DMS 273 treated with DMSO at 0.1 percent for 48 hours (cell line): ENCODE results near the gene MCTP1.
A peak's percentile ranks its signal among the peaks of the same experiment; 100 is the strongest.
"Not testable (repeated sequence)": the region's sequence is repeated elsewhere in the genome, so short reads cannot be mapped to it uniquely, and the experiment has no call there.

ENCODE experiments used
- DNase-seq: peaks from one replicate; lab custom pipeline; 2025; lab: John Stamatoyannopoulos, UW

The MCTP1 gene

GRCh38 chr5:95251185-95251584, 33.7 kb downstream of the MCTP1 start:
- DNase-seq: no peak

DNA sequence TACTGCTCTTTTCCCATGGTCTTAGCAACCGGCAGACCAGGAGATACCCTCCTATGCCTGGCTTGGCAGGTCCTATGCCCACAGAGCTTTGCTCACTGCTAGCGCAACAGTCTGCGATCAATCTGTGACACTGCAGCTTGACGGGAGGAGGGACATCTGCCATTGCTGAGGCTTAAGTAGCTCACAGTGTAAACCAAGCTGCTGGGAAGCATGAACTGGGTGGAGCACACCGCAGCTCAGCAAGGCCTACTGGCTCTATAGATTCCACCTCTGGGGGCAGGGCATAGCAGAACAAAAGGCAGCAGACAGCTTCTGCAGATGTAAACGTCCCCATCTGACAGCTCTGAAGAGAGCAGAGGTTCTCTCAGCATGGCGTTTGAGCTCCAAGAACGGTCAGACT, 40.4 kb downstream of the MCTP1 start:
- no peak for DNase-seq

DNA sequence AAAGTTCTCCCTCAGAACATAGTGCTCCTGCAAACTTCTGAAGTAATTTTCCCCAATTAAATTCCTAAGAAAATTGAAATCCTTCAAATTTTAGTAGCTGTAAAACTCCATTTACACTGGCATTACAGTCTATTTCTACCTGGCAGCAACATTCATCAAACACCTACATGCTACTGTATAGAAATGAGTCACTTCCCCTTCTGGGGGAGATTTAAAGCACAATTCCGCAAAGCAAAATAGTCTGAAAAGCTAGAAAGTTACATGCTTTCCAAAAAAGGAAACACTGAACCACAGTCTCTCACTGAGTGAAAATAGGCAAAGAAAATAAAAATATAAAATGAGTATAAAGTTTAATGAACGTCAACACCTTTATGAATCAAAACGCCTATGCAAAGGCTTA, 43.3 kb downstream of the MCTP1 start:
- no peak for DNase-seq

GRCh38 chr5:95241161-95241560, 43.7 kb downstream of the MCTP1 start:
- DNase-seq: no peak

DNA sequence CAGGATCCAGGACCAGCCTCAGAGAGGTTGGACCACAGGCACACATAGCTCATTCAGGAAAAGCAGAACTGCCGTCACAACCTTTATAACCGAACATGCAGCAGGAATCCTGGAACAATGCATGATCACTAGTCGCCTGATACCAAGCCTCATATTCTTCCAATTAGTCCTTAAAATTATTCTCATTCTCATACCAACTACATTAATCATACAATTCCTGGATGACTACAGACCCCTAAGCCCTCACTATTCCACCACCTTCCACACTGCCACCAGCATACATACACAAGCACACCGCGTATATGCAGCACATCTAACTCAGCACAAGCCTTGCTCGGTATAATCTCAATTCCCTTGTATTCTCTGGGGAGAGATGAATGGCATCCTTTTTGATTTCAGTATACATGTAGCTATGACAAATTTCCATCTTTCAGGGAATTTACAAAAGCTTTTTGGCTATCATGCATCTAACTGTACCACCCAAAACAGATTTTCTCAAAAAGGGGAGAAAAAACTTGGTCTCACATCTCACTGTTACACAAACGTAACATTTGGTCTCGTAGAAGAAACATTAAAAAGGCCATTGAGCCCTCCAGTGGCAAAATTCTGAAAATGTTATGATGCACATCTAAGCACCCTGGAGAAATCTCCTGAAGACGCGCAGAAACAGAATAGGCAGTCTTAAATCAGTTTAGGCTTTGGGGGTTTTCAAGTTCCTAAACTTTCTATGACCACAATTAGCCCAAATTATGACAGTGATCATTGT, 46.2 kb downstream of the MCTP1 start:
- DNase-seq: no peak

DNA sequence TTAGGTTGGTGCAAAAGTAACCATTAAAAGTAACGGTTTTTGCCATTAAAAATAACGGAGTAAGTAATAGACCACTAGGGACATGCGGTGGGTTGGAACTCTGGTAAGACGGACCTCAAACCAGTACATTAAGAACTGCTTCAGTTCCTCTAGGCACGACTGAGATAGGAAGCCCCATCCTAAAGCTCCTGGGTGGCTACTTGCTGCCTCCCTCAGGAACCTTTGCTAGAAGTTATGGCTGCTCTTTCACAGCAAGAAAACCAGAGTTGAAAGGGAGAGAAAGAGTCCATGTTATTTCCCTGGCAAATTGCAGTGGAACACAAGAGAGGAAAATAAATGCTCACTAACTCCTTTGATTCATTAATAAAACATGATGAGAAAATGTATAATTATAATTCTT, 47.6 kb downstream of the MCTP1 start:
- no peak for DNase-seq

- DNase-seq: no peak
These were observed 49.4 kb downstream of the MCTP1 start for GRCh38 chr5:95235439-95235982.

- DNase-seq: no peak
These were observed 55.2 kb downstream of the MCTP1 start for GRCh38 chr5:95229646-95230045.

DNA sequence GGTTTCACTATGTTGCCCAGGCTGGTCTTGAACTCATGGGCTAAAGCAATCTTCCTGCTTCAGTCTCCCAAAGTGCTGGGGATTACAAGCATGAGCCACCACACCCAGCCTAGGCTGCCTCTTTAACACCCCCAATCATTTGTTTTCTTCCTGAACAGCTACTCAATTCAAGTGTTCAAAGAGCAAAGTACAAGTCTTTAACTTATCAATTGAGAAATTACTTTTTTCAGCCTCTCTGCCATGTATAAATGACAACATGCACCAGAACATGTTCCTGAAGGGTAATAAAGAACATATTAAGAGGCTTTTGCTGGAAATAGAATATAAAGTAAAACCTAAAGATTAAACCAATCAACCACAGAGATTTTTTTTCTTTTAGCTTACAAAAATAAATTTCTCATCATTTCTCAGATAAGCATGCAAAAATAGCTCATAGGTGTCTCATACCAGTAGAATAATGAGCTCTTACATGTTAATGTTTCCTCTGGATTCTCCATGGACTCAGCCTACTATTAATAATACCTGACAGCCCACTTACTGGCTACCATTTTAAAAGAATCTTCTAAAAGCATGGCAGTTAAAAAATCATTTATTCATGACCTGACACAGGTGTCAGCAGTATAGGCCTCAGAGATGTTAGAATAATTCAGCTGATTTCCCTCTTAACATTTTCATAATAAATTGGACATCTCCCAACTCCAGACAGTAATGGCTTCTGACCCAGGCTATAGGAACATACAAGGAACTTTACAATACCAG, 60.0 kb downstream of the MCTP1 start:
- DNase-seq: no peak

- no peak for DNase-seq
These were observed 61.2 kb downstream of the MCTP1 start for GRCh38 chr5:95223566-95224258.

- DNase-seq: no peak
These were observed 62.1 kb downstream of the MCTP1 start for GRCh38 chr5:95222836-95223235.

GRCh38 chr5:95221234-95221633, 63.7 kb downstream of the MCTP1 start:
- DNase-seq: no peak

- no peak for DNase-seq
These were observed 64.5 kb downstream of the MCTP1 start for GRCh38 chr5:95220381-95220780.

DNA sequence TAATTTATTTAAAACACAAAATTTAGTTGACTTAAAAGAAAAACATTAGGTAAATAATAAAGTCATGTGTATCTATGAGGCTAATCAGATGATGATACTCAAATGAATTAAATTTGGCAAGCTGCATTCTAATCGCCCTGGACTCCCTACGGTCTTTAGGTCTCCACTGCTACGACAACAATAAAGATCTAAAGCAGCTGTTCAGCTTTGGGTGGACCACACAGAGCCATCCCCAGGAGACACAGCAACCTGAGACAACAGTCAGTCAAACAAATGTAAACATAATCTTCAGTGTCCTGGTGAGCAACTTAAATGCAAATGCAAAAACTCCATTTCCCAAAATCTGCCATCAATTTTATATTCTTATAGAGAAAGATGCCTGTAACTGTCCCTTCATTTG, 65.5 kb downstream of the MCTP1 start:
- DNase-seq: no peak

- no peak for DNase-seq
These were observed 67.0 kb downstream of the MCTP1 start for GRCh38 chr5:95217881-95218280.

GRCh38 chr5:95217351-95217750, 67.5 kb downstream of the MCTP1 start:
- DNase-seq: no peak

GRCh38 chr5:95216136-95216955, 68.5 kb downstream of the MCTP1 start:
- DNase-seq: peak; percentile 55

DNA sequence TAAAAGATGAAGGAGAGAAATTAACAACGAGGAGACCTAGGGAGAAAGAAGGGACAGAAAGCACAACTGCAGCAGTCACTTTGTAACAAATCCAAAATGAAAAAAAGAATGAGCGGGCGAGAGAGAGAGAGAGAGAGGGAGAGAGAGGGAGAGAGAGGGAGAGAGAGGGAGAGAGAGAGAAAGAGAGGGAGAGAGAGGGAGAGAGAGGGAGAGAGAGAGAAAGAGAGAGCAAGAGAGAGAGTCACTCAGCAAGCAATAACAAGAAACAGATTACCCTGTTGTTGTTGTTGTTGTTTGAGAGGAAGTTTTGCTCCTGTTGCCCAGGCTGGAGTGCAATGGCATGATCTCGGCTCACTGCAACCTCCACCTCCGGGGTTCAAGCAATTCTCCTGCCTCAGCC, 77.1 kb downstream of the MCTP1 start:
- not testable (repeated sequence) for DNase-seq

DNA sequence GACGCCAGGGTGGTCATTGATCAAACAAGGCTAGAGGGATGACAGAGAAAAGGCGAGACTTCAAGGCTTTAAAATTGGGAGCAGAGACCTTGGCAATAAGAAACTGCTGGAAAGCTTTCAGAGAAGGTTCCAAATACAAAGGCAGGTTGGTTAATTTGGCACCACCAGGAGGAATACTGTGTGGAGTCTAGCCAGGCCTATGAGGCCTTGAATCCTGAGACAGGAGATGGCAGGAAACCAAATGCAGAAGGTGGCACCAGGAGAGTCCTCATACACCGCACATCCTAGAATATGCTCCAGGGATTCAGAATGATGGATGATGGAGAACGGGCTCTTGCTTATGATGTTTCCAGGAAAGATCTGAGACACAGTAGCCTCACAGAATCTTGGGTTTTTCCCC, 90.0 kb downstream of the MCTP1 start:
- DNase-seq: no peak

- DNase-seq: no peak
These were observed 93.6 kb downstream of the MCTP1 start for GRCh38 chr5:95191330-95191729.

GRCh38 chr5:95184924-95185323, 100.0 kb downstream of the MCTP1 start:
- no peak for DNase-seq

DNA sequence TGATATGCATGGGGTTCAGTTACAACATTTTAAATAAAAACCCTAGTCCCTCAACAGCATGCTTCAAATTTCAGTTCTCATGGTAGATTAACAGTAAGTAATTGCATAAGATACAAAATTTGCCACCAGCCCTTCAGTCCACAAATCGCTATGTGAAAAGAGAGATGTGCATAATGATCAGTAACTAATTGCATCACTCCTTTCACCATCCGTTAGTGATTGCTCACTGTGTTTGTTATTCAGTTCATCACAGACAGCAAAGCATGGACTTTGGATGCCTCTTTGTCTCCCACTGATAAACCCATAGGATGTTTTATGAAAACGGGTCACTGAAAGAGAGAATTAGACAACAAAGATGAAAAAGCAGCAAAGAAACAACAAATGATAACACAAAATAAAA, 103.2 kb downstream of the MCTP1 start:
- DNase-seq: no peak
